CD4-positive, alpha-beta T cell (primary cell): ENCODE data around the gene OR2AE1. TPM values are rescaled to one million over a fixed set of nuclear protein-coding genes. Genes with fewer than 3 reads are reported as not detected.

Source experiments
- ATAC-seq: fragments of 200-7000 bp; cut with Tn5 transposase; one replicate; pipeline ENCODE4 v1.10.0; 2022; ENCODE audit warnings: mild to moderate bottlenecking; ENCODE audit not compliant: poor library complexity
- CTCF ChIA-PET: fragments of 350-600 bp; sonication (Branson Sonifier 250); formaldehyde crosslinking; loops from one replicate; lab custom pipeline; 2021; ENCODE audit warnings: antibody characterized with exemption, inconsistent platforms; lab: Charles Lee
- POLR2A ChIA-PET: fragments of 350-600 bp; sonication (Branson Sonifier 250); formaldehyde crosslinking; loops from one replicate; lab custom pipeline; 2021; ENCODE audit warnings: antibody characterized with exemption, inconsistent platforms; lab: Charles Lee
- DNase-seq, 14 experiments: peaks; one replicate each; pipeline ENCODE4 v3.0.0-alpha.2; 2013 to 2020; ENCODE audit warnings: mixed read lengths in 2 of 14
- H3K27ac ChIP-seq, 2 donors: one replicate each; pipeline versions ENCODE4 v1.5.1 to v1.7.0; 2013; ENCODE audit warnings: low read length in 2 of 2, low read depth in 1 of 2, mild to moderate bottlenecking in 1 of 2
- H3K27me3 ChIP-seq, 2 experiments: 1 replicate in 1 of 2; 2 replicates in 1 of 2; pipeline versions ENCODE4 v1.6.1 to v1.7.0; 2013; ENCODE audit warnings: low read length in 2 of 2, control low read depth in 1 of 2, mild to moderate bottlenecking in 1 of 2, moderate library complexity in 1 of 2; ENCODE audit not compliant: insufficient read depth in 2 of 2, control insufficient read depth in 1 of 2
- H3K36me3 ChIP-seq: one replicate; pipeline ENCODE4 v1.6.1; 2013; ENCODE audit warnings: low read length, control low read depth; ENCODE audit not compliant: insufficient read depth
- H3K4me1 ChIP-seq: one replicate; pipeline ENCODE4 v1.6.1; 2013; ENCODE audit warnings: low read length, control low read depth; ENCODE audit not compliant: insufficient read depth
- H3K4me3 ChIP-seq: one replicate; pipeline ENCODE4 v1.5.1; 2013; ENCODE audit warnings: mild to moderate bottlenecking, low read length, moderate library complexity
- H3K9me3 ChIP-seq, 2 experiments: 1 replicate in 1 of 2; 2 replicates in 1 of 2; pipeline versions ENCODE4 v1.6.1 to v1.7.0; 2013; ENCODE audit warnings: low read length in 2 of 2, mild to moderate bottlenecking in 2 of 2, control low read depth in 1 of 2, moderate library complexity in 1 of 2; ENCODE audit not compliant: control insufficient read depth in 1 of 2, insufficient read depth in 1 of 2
- H3K27ac Mint-ChIP-seq: one replicate; pipeline ENCODE4 v1.8.0; 2020; ENCODE audit warnings: mixed read lengths
- H3K27me3 Mint-ChIP-seq: one replicate; pipeline ENCODE4 v1.8.0; 2021; ENCODE audit warnings: mixed read lengths
- H3K36me3 Mint-ChIP-seq: one replicate; pipeline ENCODE4 v1.8.0; 2021; ENCODE audit warnings: low read depth, mixed read lengths
- H3K4me1 Mint-ChIP-seq: one replicate; pipeline ENCODE4 v1.8.0; 2021; ENCODE audit warnings: low read depth, mixed read lengths
- H3K4me3 Mint-ChIP-seq: one replicate; pipeline ENCODE4 v1.8.0; 2020; ENCODE audit warnings: mild to moderate bottlenecking, mixed read lengths
- H3K9me3 Mint-ChIP-seq: one replicate; pipeline ENCODE4 v1.8.0; 2020; ENCODE audit warnings: mixed read lengths
- CTCF ChIP-seq: fragments of 200-600 bp; IDR thresholded peaks from one replicate; pipeline ENCODE4 v1.8.0; 2022; ENCODE audit warnings: antibody characterized with exemption, mild to moderate bottlenecking
- intact Hi-C, 2 experiments: fragments of 100-400 bp; cut with DNase I in 1 of 2; cut with micrococcal nuclease in 1 of 2; formaldehyde crosslinking; loops; one replicate each; pipeline versions ENCODE4 v1.15.1 to v1.9.0; 2023 to 2025; cut with DNase I, micrococcal nuclease
- total RNA-seq, 174 experiments: library from RNA in 2 of 174; stranded (reverse) in 2 of 174; gene quantifications; one replicate each; pipeline ENCODE4 v1.2.3 and lab custom pipeline; 2021 to 2026

The OR2AE1 gene
- total RNA-seq, 2 experiments from 2014 or later, result not detected

GRCh38 chr7:99920149-99920548 lies 43.3 kb upstream of the OR2AE1 start:
- TF ChIP-seq CTCF, result no peak
- DNase-seq, result no peak
- H3K4me1 Mint-ChIP-seq, result peaks cover 53% of the 10 kb centered on the region
- peak overlapping the region; percentile 97 for H3K4me3 Mint-ChIP-seq
- Histone ChIP-seq H3K9me3 (no peaks in the 10 kb centered on the region), H3K27me3 (no peaks in the 10 kb centered on the region), H3K36me3 (peaks cover 15% of the 10 kb centered on the region), H3K4me3 (peak overlapping the region; percentile 80), H3K4me1 (peaks cover 35% of the 10 kb centered on the region), H3K27ac (peak overlapping the region in 1 of 2 donors; percentile 78)
- ChIA-PET CTCF (interaction anchor here (1.0 kb wide), 1 partner anchor 9 kb away, joined by 5 read pairs; the partner anchor contains the start of gene GJC3), POLR2A (interaction anchor here (0.9 to 3.2 kb wide), 26 partner anchors 9 to 511 kb away, joined by 3 to 35 read pairs (median 8); partner anchors contain the start of genes AP4M1, BUD31, COPS6 and GJC3)
- H3K36me3 Mint-ChIP-seq, result peaks cover 41% of the 10 kb centered on the region
- intact Hi-C loops, result no loop called here
- H3K9me3 Mint-ChIP-seq, result no peaks in the 10 kb centered on the region
- H3K27me3 Mint-ChIP-seq, result no peaks in the 10 kb centered on the region
- peak overlapping the region; percentile 98 for H3K27ac Mint-ChIP-seq
- ATAC-seq, result no peak

GRCh38 chr7:99919814-99920112 lies 42.9 kb upstream of the OR2AE1 start:
- Histone ChIP-seq H3K9me3 (no peaks in the 10 kb centered on the region), H3K36me3 (peaks cover 15% of the 10 kb centered on the region), H3K27me3 (no peaks in the 10 kb centered on the region), H3K4me1 (peaks cover 35% of the 10 kb centered on the region), H3K27ac (peak overlapping the region; percentile 78 to 80), H3K4me3 (peak overlapping the region; percentile 80)
- ATAC-seq (no peak), DNase-seq (no peak)
- no peak for TF ChIP-seq CTCF
- H3K9me3 Mint-ChIP-seq, result no peaks in the 10 kb centered on the region
- peaks cover 56% of the 10 kb centered on the region for H3K4me1 Mint-ChIP-seq
- intact Hi-C loops, result loop anchor here (5.0 to 10.0 kb wide), 4 partner anchors 133 to 508 kb away; partner anchors contain the start of genes COPS6 (in 1 of the 2), MEPCE (in 1 of the 2), ZCWPW1 (in 1 of the 2) and ZNF3 (in 1 of the 2)
- H3K36me3 Mint-ChIP-seq, result peaks cover 44% of the 10 kb centered on the region
- peak overlapping the region; percentile 97 for H3K4me3 Mint-ChIP-seq
- POLR2A ChIA-PET, result interaction anchor here (0.7 to 3.2 kb wide), 35 partner anchors 10 to 955 kb away, joined by 3 to 35 read pairs (median 5); partner anchors contain the start of genes AP4M1, BUD31, COPS6 and GJC3
- H3K27ac Mint-ChIP-seq, result peak overlapping the region; percentile 98
- CTCF ChIA-PET, result interaction anchor here (0.6 to 1.0 kb wide), 2 partner anchors 10 to 102 kb away, joined by 3 to 5 read pairs; partner anchors contain the start of gene GJC3
- no peaks in the 10 kb centered on the region for H3K27me3 Mint-ChIP-seq

- Mint-ChIP-seq H3K4me1 (peaks cover 61% of the 10 kb centered on the region), H3K36me3 (peaks cover 50% of the 10 kb centered on the region), H3K4me3 (peak within 1 kb of the TSS; percentile 97), H3K27me3 (no peaks in the 10 kb centered on the region), H3K27ac (peak within 1 kb of the TSS; percentile 98), H3K9me3 (no peaks in the 10 kb centered on the region)
- CTCF ChIA-PET, result interaction anchor here (0.6 to 1.0 kb wide), 4 partner anchors 10 to 395 kb away, joined by 3 to 5 read pairs (median 3); partner anchors contain the start of gene GJC3
- Histone ChIP-seq H3K4me1 (peaks cover 39% of the 10 kb centered on the region), H3K9me3 (no peaks in the 10 kb centered on the region), H3K27ac (peak within 1 kb of the TSS; percentile 78 to 80), H3K4me3 (peak within 1 kb of the TSS; percentile 80), H3K27me3 (no peaks in the 10 kb centered on the region), H3K36me3 (peaks cover 15% of the 10 kb centered on the region)
- ATAC-seq (peak; percentile 97), DNase-seq (peak; percentile 78 to 95 (median 86))
- peak; percentile 13 for TF ChIP-seq CTCF
- POLR2A ChIA-PET, result interaction anchor here (0.6 to 3.2 kb wide), 38 partner anchors 10 to 956 kb away, joined by 3 to 35 read pairs (median 4); partner anchors contain the start of genes AP4M1, BUD31, COPS6 and GJC3
- intact Hi-C loops, result loop anchor here (5.0 to 10.0 kb wide), 4 partner anchors 133 to 508 kb away; partner anchors contain the start of genes COPS6 (in 1 of the 2), MEPCE (in 1 of the 2), ZCWPW1 (in 1 of the 2) and ZNF3 (in 1 of the 2)
These were observed 42.4 kb upstream of the OR2AE1 start, which contains the start of gene TRIM4 for GRCh38 chr7:99918959-99919813. Gene TRIM4 (minus strand): TSS chr7:99919530. CDS start chr7:99919401, 129 bp downstream.
